ENCODE measurements around the gene PAGR1. TPM values are rescaled to one million over a fixed set of nuclear protein-coding genes. Genes with fewer than 3 reads are reported as not detected.
A peak's percentile ranks its signal among the peaks of the same experiment; 100 is the strongest.

The PAGR1 gene
- total RNA-seq (2013; cell fraction: nucleolus; rRNA removed), result 18.3 and 23.4 TPM in 2 replicates
- total RNA-seq (2014; rRNA removed), result 31.5 and 33.4 TPM in 2 replicates
- 15.0 and 19.6 TPM in 2 replicates for total RNA-seq (2014; rRNA removed; fragmentation: Illumina TruSeq; extraction: Trizol)
- total RNA-seq (2021), result 26.5 and 27.2 TPM in 2 replicates
- 8.9 TPM for polyA plus RNA-seq (2011; ENCODE audit: low read depth)
- 14.9 and 16.0 TPM in 2 replicates for polyA plus RNA-seq (2011; rRNA removed)
- polyA plus RNA-seq (2011; cell fraction: cytosol; rRNA removed), result 20.7 and 21.3 TPM in 2 replicates
- 10.5 and 13.7 TPM in 2 replicates for polyA plus RNA-seq (2011; cell fraction: nucleus; rRNA removed)
- 19.7 and 20.0 TPM in 2 replicates for polyA plus RNA-seq (2012)
- polyA plus RNA-seq (2014; fragmentation: Illumina TruSeq; extraction: Trizol), result 4.4 and 11.5 TPM in 2 replicates
- polyA plus RNA-seq (2014; fragmentation: Nextera tagmentation; extraction: Ambion mirVana), result 1 to 10 TPM; 1.1 to 5.5 TPM
- 29.6 and 34.5 TPM in 2 replicates for polyA plus RNA-seq (2014; rRNA removed)
- polyA plus RNA-seq (2016; fragmentation: Nextera tagmentation; extraction: Ambion mirVana), result 10 to 100 TPM; 44.6 to 57.7 TPM
- 2.5 and 5.9 TPM in 2 replicates for polyA minus RNA-seq (2011; rRNA and poly(A)+ RNA removed)
- polyA minus RNA-seq (2011; cell fraction: cytosol; rRNA and poly(A)+ RNA removed), result 5.0 and 8.2 TPM in 2 replicates
- polyA minus RNA-seq (2011; cell fraction: nucleus; rRNA and poly(A)+ RNA removed), result 6.3 and 9.0 TPM in 2 replicates
- Bru-seq, nascent RNA, result percentile 76 among the genes with signal in this experiment
- percentile 69 among the genes with signal in this experiment for BruChase-seq, experiment 1, labeled RNA remaining after a 6-hour chase
- BruChase-seq, experiment 2, labeled RNA remaining after a 2-hour chase, result percentile 76 among the genes with signal in this experiment
- long read RNA-seq, experiment 1, transcript PAGR1-201 (3 exons, 1,702 nt), result major isoform, 57 of 57 reads
- long read RNA-seq, experiment 1, partial matches to known transcripts, result 0 of 57 reads
- long read RNA-seq, experiment 1, other reads (novel, unspliced or antisense), result 0 of 57 reads
- long read RNA-seq, experiment 2, partial matches to known transcripts, result 0 of 3 reads
- long read RNA-seq, experiment 2, other reads (novel, unspliced or antisense), result 0 of 3 reads

GRCh38 chr16:29815793-29816693 lies at the start of gene PAGR1:
Gene PAGR1 (plus strand): TSS chr16:29816152. CDS start chr16:29816526, 374 bp downstream.
- H3K4me3 ChIP-seq, result peak within 1 kb of the TSS; percentile 99
- peak within 1 kb of the TSS; percentile 97 for H2AFZ ChIP-seq (ENCODE audit: control insufficient read depth, low read depth, low read length)
- peaks cover 0 to 2% of the 10 kb centered on the region in 2 experiments; a peak in 1 of 4 replicates for H3K36me3 ChIP-seq (ENCODE audit: control insufficient read depth in 2 of 2, insufficient read depth in 2 of 2, low read length in 1 of 2)
- FAIRE-seq (peak; percentile 98), ATAC-seq (peak; percentile 75), DNase-seq (ENCODE audit: low read depth, low spot score) (peak; percentile 100)
- peak within 1 kb of the TSS; percentile 90 for H3K27ac ChIP-seq (ENCODE audit: control insufficient read depth, insufficient read depth)
- H4K20me1 ChIP-seq (ENCODE audit: control insufficient read depth, insufficient read depth), result no peaks in the 10 kb centered on the region
- peak within 1 kb of the TSS; percentile 90 for H3K9ac ChIP-seq (ENCODE audit: control insufficient read depth, insufficient read depth, low read length)
- intact Hi-C loops (cut with micrococcal nuclease; ENCODE audit: unreplicated experiment), result loop anchor here (2.0 to 5.0 kb wide), 2 partner anchors 181 to 206 kb away; partner anchors contain the start of genes C16orf92 and INO80E
- CTCF ChIA-PET, result interaction anchor here (0.6 to 8.3 kb wide), 16 partner anchors 8 to 157 kb away, joined by 3 to 99 read pairs (median 4); partner anchors contain the start of genes C16orf54 and KIF22
- RAD21 ChIA-PET (ENCODE audit: unreplicated experiment), result interaction anchor here (0.6 to 7.9 kb wide), 13 partner anchors 9 to 173 kb away, joined by 3 to 51 read pairs (median 3); partner anchors contain the start of gene MAZ
- H3K4me1 ChIP-seq (ENCODE audit: control insufficient read depth, insufficient read depth, low read length), result peaks cover 20% of the 10 kb centered on the region
- in situ Hi-C loops (cut with MboI), result loop anchor here (5.0 kb wide), 1 partner anchor 214 kb away; no protein-coding TSS in a partner anchor
- WGBS (ENCODE audit: insufficient coverage, insufficient replicate concordance, low lambda C conversion rate, missing lambda C conversion rate), result 1% methylated on average over 70 of the region's 70 CpGs
- TSS peak; percentile 68 for BruUV-seq (replicated peaks)
- POLR2A ChIA-PET, result interaction anchor here (0.6 to 2.7 kb wide), 14 partner anchors 8 to 1327 kb away, joined by 3 to 20 read pairs (median 6); partner anchors contain the start of genes KCTD13, MAZ and TAOK2
- H3K79me2 ChIP-seq (ENCODE audit: control insufficient read depth, insufficient read depth, low read length), result peaks cover 27% of the 10 kb centered on the region
- no peaks in the 10 kb centered on the region for H3K9me3 ChIP-seq (replicated peaks; ENCODE audit: control insufficient read depth, insufficient read depth, low read length)
- SMC1A ChIA-PET (ENCODE audit: uncharacterized antibody, unreplicated experiment), result interaction anchor here (0.7 to 7.8 kb wide), 11 partner anchors 8 to 180 kb away, joined by 3 to 48 read pairs (median 3); partner anchors contain the start of genes INO80E and KIF22
- H3K27me3 ChIP-seq (replicated peaks in 1 of 2; ENCODE audit: control insufficient read depth in 2 of 2, insufficient read depth in 2 of 2, low read length in 1 of 2), result no peaks in the 10 kb centered on the region
- peak within 1 kb of the TSS; percentile 98 for H3K4me2 ChIP-seq (ENCODE audit: control insufficient read depth, insufficient read depth)
- TF ChIP-seq TCF12 (IDR thresholded peaks at IDR 0.05; ENCODE audit: low read depth, low read length) (peak; percentile 41; the same call in 1 of the 2 replicates), CBFB (IDR thresholded peaks at IDR 0.05; ENCODE audit: low read depth) (peak; percentile 66; the same call in 1 of the 2 replicates), POLR2A (IDR thresholded peaks at IDR 0.05; ENCODE audit: low read depth, low read length) (peak; percentile 95), CTCF (IDR thresholded peaks at IDR 0.05 in 2 of 3, conservative IDR thresholded peaks at IDR 0.05 in 1 of 3; ENCODE audit: control insufficient read depth in 2 of 3, extremely low read depth in 1 of 3, insufficient read depth in 1 of 3, low read depth in 3 of 3, low read length in 3 of 3) (peak; percentile 91 to 98 (median 94)), POLR2AphosphoS5 (IDR thresholded peaks at IDR 0.05; ENCODE audit: low read length) (peak; percentile 83), ZBTB11 (CRISPR knock-in tag; IDR thresholded peaks at IDR 0.05) (no peak), RFX5 (IDR thresholded peaks at IDR 0.05; ENCODE audit: low read depth, low read length) (0 out of 2 replicates have a peak, but pooled peaks have one; percentile 31), HDAC2 (IDR thresholded peaks at IDR 0.05) (no peak), EED (IDR thresholded peaks at IDR 0.05; ENCODE audit: low read depth) (peak; percentile 19; the same call in 1 of the 2 replicates), FOS (IDR thresholded peaks at IDR 0.05; ENCODE audit: borderline replicate concordance, extremely low read depth, insufficient read length) (no peak), RAD51 (IDR thresholded peaks at IDR 0.05) (no peak), ZNF384 (IDR thresholded peaks at IDR 0.05; ENCODE audit: borderline replicate concordance, low read depth, low read length) (peak; percentile 86), ZNF274 (IDR thresholded peaks at IDR 0.05; ENCODE audit: insufficient read depth, insufficient read length) (no peak)
